GM12878 (cell line): ENCODE results near the gene CHODL. TPM values are rescaled to one million over a fixed set of nuclear protein-coding genes. Genes with fewer than 3 reads are reported as not detected.

Source experiments
- ATF7 ChIP-seq: fragments of 450-650 bp; IDR thresholded peaks from 2 replicates; pipeline ENCODE4 v1.6.1; 2016; ENCODE audit warnings: low read depth, mild to moderate bottlenecking
- FOXK2 ChIP-seq: fragments of 450-650 bp; IDR thresholded peaks from 2 replicates; pipeline ENCODE4 v1.6.1; 2017; ENCODE audit warnings: mild to moderate bottlenecking, moderate library complexity
- HDGF ChIP-seq: fragments of 450-650 bp; IDR thresholded peaks from 2 replicates; pipeline ENCODE4 v1.6.1; 2016; ENCODE audit warnings: antibody characterized with exemption
- IKZF1 ChIP-seq: fragments of 450-650 bp; conservative IDR thresholded peaks from 2 replicates; pipeline ENCODE4 v1.6.1; 2017; ENCODE audit warnings: antibody characterized with exemption, mild to moderate bottlenecking
- IRF5 ChIP-seq: fragments of 450-650 bp; IDR thresholded peaks from 2 replicates; pipeline ENCODE4 v1.6.1; 2017; ENCODE audit warnings: borderline replicate concordance
- MYC ChIP-seq: IDR thresholded peaks from 2 replicates; pipeline ENCODE4 v1.6.1; 2011; ENCODE audit warnings: mild to moderate bottlenecking, low read length, moderate library complexity, inconsistent platforms; ENCODE audit not compliant: insufficient read depth, insufficient replicate concordance, insufficient read length, severe bottlenecking
- NFXL1 ChIP-seq: fragments of 450-650 bp; IDR thresholded peaks from 2 replicates; pipeline ENCODE4 v1.6.1; 2017; ENCODE audit warnings: antibody characterized with exemption, mild to moderate bottlenecking, borderline replicate concordance
- PML ChIP-seq: IDR thresholded peaks from 2 replicates; pipeline ENCODE4 v1.6.1; 2012; ENCODE audit warnings: low read length, inconsistent platforms
- POLR2AphosphoS2 ChIP-seq: IDR thresholded peaks from 2 replicates; pipeline ENCODE4 v1.6.1; 2011; ENCODE audit warnings: low read depth, mild to moderate bottlenecking, low read length, improper control_type of control experiment, moderate library complexity
- RBBP5 ChIP-seq: fragments of 200-600 bp; sonication (generic); conservative IDR thresholded peaks from 2 replicates; pipeline ENCODE4 v1.6.1; 2016
- SMAD5 ChIP-seq: IDR thresholded peaks from 2 replicates; pipeline ENCODE4 v1.6.1; 2016; ENCODE audit warnings: antibody characterized with exemption, low read depth
- SRF ChIP-seq, 2 experiments: IDR thresholded peaks; 2 replicates each; pipeline ENCODE4 v1.6.1; 2011; ENCODE audit warnings: low read depth in 2 of 2, low read length in 2 of 2, mild to moderate bottlenecking in 1 of 2, moderate library complexity in 1 of 2
- polyA plus RNA-seq, 11 experiments: library from polyadenylated mRNA; depleted of rRNA in 4 of 11; unstranded in 6 of 11; stranded (reverse) in 5 of 11; fragments of >200 nt; fragmentation: Nextera tagmentation in 4 of 11; fragmentation: Illumina TruSeq in 1 of 11; extraction: Ambion mirVana in 4 of 11; extraction: Trizol in 1 of 11; gene quantifications; 1 replicate in 1 of 11; 2 replicates in 10 of 11; pipeline versions ENCODE4 v1.2.1 to v1.2.3, GENCODE V29; 2011 to 2016; ENCODE audit warnings: inconsistent platforms in 2 of 11, missing spikeins in 2 of 11, low read depth in 1 of 11
- total RNA-seq, 4 experiments: library from RNA; depleted of rRNA in 3 of 4; stranded (reverse); fragments of >200 nt in 3 of 4; fragmentation: Illumina TruSeq in 1 of 4; extraction: Trizol in 1 of 4; gene quantifications; 2 replicates each; pipeline versions ENCODE4 v1.2.1 to v1.2.3, GENCODE V29; 2013 to 2021
- TF ChIP-seq, protein P1 (sequence below): IDR thresholded peaks from 2 replicates; pipeline ENCODE4 v1.6.1; 2012; ENCODE audit warnings: mild to moderate bottlenecking, low read depth, low read length
- TF ChIP-seq, protein P2 (sequence below): IDR thresholded peaks from 2 replicates; pipeline ENCODE4 v1.6.1; 2011; ENCODE audit warnings: low read depth, mild to moderate bottlenecking, low read length, moderate library complexity, borderline replicate concordance; ENCODE audit errors: extremely low read depth

CHODL gene
- total and polyA plus RNA-seq, 10 of the 15 experiments (the other 5 are each of a cell fraction or from before 2014, with no cell fraction given), result 0.11 to 0.69 (median 0.20) TPM; not detected in 1

DNA sequence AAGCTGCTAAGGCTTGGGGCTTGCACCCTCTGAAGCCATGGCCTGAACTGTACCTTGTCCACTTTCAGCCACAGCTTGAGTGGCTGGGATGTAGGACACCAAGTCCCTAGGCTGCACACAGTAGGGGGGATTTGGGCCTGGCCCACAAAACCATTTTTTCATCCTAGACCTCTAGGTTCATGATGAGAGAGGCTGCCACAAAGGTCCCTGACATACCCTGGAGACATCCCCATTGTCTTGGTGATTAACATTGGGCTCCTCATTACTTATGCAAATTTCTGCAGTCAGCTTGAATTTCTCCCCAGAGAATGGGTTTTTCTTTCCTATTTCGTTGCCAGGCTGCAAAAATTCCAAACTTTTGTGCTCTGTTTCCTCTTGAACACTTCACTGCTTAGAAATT lies 26.3 kb upstream of the CHODL start (continued):
- TF ChIP-seq, protein P1, sequence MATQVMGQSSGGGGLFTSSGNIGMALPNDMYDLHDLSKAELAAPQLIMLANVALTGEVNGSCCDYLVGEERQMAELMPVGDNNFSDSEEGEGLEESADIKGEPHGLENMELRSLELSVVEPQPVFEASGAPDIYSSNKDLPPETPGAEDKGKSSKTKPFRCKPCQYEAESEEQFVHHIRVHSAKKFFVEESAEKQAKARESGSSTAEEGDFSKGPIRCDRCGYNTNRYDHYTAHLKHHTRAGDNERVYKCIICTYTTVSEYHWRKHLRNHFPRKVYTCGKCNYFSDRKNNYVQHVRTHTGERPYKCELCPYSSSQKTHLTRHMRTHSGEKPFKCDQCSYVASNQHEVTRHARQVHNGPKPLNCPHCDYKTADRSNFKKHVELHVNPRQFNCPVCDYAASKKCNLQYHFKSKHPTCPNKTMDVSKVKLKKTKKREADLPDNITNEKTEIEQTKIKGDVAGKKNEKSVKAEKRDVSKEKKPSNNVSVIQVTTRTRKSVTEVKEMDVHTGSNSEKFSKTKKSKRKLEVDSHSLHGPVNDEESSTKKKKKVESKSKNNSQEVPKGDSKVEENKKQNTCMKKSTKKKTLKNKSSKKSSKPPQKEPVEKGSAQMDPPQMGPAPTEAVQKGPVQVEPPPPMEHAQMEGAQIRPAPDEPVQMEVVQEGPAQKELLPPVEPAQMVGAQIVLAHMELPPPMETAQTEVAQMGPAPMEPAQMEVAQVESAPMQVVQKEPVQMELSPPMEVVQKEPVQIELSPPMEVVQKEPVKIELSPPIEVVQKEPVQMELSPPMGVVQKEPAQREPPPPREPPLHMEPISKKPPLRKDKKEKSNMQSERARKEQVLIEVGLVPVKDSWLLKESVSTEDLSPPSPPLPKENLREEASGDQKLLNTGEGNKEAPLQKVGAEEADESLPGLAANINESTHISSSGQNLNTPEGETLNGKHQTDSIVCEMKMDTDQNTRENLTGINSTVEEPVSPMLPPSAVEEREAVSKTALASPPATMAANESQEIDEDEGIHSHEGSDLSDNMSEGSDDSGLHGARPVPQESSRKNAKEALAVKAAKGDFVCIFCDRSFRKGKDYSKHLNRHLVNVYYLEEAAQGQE, result no peak
- TF ChIP-seq SRF (IDR thresholded peaks at IDR 0.05; ENCODE audit: low read depth in 2 of 2, low read length in 2 of 2) (no peak), POLR2AphosphoS2 (no peak), IRF5 (no peak), HDGF (no peak), NFXL1 (no peak), ATF7 (no peak), FOXK2 (no peak), MYC (no peak), IKZF1 (no peak), SMAD5 (no peak), RBBP5 (no peak), PML (no peak)
- TF ChIP-seq, protein P2, sequence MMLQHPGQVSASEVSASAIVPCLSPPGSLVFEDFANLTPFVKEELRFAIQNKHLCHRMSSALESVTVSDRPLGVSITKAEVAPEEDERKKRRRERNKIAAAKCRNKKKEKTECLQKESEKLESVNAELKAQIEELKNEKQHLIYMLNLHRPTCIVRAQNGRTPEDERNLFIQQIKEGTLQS, result no peak
